Mesothelial cell of epicardium (in vitro differentiated cells): ENCODE measurements around the gene MYO15B. TPM values are rescaled to one million over a fixed set of nuclear protein-coding genes. Genes with fewer than 3 reads are reported as not detected.

ENCODE experiments used
- DNase-seq, 2 experiments: peaks; one replicate each; pipeline ENCODE4 v3.0.0; 2021; ENCODE audit warnings: low spot score in 2 of 2; ENCODE audit not compliant: unreplicated experiment in 2 of 2
- H3K27ac Mint-ChIP-seq: 2 replicates; pipeline ENCODE4 v1.8.0; 2021; ENCODE audit warnings: mixed read lengths
- H3K27me3 Mint-ChIP-seq: 2 replicates; pipeline ENCODE4 v1.8.0; 2021; ENCODE audit warnings: low read depth, mixed read lengths
- H3K36me3 Mint-ChIP-seq: 2 replicates; pipeline ENCODE4 v1.8.0; 2021; ENCODE audit warnings: mixed read lengths
- H3K4me1 Mint-ChIP-seq: 2 replicates; pipeline ENCODE4 v1.8.0; 2021; ENCODE audit warnings: mixed read lengths
- H3K4me3 Mint-ChIP-seq: 2 replicates; pipeline ENCODE4 v1.8.0; 2021; ENCODE audit warnings: mild to moderate bottlenecking, moderate library complexity, mixed read lengths
- H3K9me3 Mint-ChIP-seq: 2 replicates; pipeline ENCODE4 v1.8.0; 2021; ENCODE audit warnings: mixed read lengths
- CTCF ChIP-seq: fragments of 200-600 bp; sonication (generic); IDR thresholded peaks from one replicate; pipeline ENCODE4 v1.5.0; 2021; ENCODE audit warnings: antibody characterized with exemption; ENCODE audit not compliant: unreplicated experiment
- total RNA-seq: library from RNA; stranded (reverse); gene quantifications from 3 replicates; pipeline ENCODE4 v1.2.1, GENCODE V29; 2021

The MYO15B gene
- total RNA-seq, 1 donor from 2014 or later = 281 TPM

GRCh38 chr17:75605790-75606189 lies 18.2 kb downstream of the MYO15B start:
- no peaks in the 10 kb centered on the region for H3K4me1 Mint-ChIP-seq

DNA sequence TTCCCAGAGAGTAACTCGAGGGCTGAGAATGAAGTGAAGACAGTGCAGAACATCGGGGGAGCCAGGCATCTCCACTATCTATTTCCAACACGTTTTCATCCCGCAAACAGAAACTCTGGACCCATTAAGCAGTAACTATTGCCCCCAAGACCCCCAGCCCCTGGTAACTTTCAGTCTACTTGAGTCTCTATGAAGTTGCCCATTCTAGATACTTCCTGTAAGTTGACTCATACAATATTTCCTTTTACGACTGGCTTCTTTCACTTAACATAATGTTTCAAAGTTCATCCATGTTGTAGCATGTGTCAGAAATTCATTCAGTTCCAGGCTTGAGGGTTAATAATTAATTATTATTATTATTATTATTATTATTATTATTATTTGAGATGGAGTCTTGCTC lies 19.5 kb downstream of the MYO15B start:
- H3K9me3 Mint-ChIP-seq = no peaks in the 10 kb centered on the region
- no peaks in the 10 kb centered on the region for H3K4me1 Mint-ChIP-seq
- no peak for TF ChIP-seq CTCF
- no peak for DNase-seq
- H3K27ac Mint-ChIP-seq = no peak overlapping the region
- H3K27me3 Mint-ChIP-seq = no peaks in the 10 kb centered on the region
- no peaks in the 10 kb centered on the region for H3K36me3 Mint-ChIP-seq
- H3K4me3 Mint-ChIP-seq = no peak overlapping the region

More at GRCh38 chr17:75605790-75606189, 18.2 kb downstream of the MYO15B start:
- H3K9me3 Mint-ChIP-seq = no peaks in the 10 kb centered on the region
- no peak for DNase-seq
- H3K27ac Mint-ChIP-seq = no peak overlapping the region
- no peaks in the 10 kb centered on the region for H3K27me3 Mint-ChIP-seq
- H3K4me3 Mint-ChIP-seq = no peak overlapping the region
- no peaks in the 10 kb centered on the region for H3K36me3 Mint-ChIP-seq
- TF ChIP-seq CTCF = no peak

- no peaks in the 10 kb centered on the region for H3K4me1 Mint-ChIP-seq
- no peak for TF ChIP-seq CTCF
- H3K9me3 Mint-ChIP-seq = no peaks in the 10 kb centered on the region
- no peak for DNase-seq
- no peak overlapping the region for H3K27ac Mint-ChIP-seq
- H3K27me3 Mint-ChIP-seq = no peaks in the 10 kb centered on the region
- H3K36me3 Mint-ChIP-seq = no peaks in the 10 kb centered on the region
- no peak overlapping the region for H3K4me3 Mint-ChIP-seq
Observed at GRCh38 chr17:75610103-75610984, 22.7 kb downstream of the MYO15B start.

DNA sequence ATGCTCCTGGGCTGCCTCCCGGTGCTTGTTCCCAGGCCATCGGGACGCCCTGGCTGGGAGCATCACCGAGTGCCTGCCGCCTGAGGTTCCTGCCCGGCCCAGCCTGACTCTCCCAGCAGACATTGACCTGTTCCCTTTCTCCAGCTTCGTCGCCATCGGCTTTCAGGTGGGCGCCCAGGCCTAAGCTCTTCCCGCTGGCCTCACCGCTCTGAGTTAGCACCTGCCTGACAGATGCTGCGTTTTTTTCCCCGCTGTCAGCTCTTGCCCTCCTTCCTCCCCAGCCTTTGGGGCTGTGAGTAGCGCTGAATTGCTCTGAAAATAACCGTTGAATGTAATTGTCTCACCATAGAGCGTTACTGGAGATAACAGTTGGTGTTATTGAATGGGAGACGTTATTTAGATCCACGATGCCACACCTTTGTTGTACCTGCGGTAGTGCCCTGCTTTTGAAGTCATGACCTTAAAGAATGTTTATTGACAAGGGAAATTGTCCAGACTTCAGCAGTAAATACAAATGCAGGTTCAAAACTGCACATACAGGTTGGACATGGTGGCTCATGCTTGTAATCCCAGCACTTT lies 24.3 kb downstream of the MYO15B start:
- Mint-ChIP-seq H3K9me3 (no peaks in the 10 kb centered on the region), H3K27me3 (no peaks in the 10 kb centered on the region), H3K4me3 (no peak overlapping the region), H3K36me3 (peaks cover 2% of the 10 kb centered on the region), H3K4me1 (no peaks in the 10 kb centered on the region), H3K27ac (no peak overlapping the region)
- no peak for TF ChIP-seq CTCF
- no peak for DNase-seq

DNA sequence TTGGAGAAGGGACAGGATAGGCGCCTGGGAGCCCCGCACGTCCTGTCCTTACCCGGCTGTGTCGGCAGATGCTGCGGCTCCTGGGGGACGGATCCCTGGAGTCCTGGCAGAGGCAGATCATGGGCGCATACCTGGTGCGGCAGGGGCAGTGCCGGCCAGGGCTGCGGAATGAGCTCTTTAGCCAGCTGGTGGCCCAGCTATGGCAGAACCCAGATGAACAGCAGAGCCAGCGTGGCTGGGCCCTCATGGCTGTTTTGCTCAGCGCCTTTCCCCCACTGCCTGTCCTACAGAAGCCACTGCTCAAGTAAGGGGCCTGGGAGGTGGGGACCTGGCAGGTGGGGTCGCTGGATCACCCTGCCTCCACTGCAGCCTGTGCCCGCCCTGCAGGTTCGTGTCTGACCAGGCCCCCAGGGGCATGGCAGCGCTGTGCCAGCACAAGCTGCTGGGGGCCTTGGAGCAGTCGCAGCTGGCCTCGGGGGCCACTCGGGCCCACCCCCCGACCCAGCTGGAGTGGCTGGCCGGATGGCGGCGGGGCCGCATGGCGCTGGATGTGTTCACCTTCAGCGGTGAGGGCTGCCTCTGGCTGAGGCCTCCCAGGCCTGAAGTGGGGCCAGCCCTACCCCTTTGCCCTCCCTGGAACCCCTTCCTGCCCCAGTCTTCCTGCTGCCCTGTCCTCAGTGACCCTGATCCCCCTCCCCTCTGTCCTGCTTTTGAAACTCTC lies 25.5 kb downstream of the MYO15B start:
- H3K9me3 Mint-ChIP-seq = no peaks in the 10 kb centered on the region
- no peak for DNase-seq
- no peak for TF ChIP-seq CTCF
- peaks cover 2% of the 10 kb centered on the region for H3K36me3 Mint-ChIP-seq
- no peak overlapping the region for H3K27ac Mint-ChIP-seq
- no peaks in the 10 kb centered on the region for H3K4me1 Mint-ChIP-seq
- H3K27me3 Mint-ChIP-seq = no peaks in the 10 kb centered on the region
- no peak overlapping the region for H3K4me3 Mint-ChIP-seq
